Measurements from ENCODE around the gene DUSP7. TPM values are rescaled to one million over a fixed set of nuclear protein-coding genes. Genes with fewer than 3 reads are reported as not detected.

The DUSP7 gene
- total RNA-seq, 1 experiment from 2014 or later, result 40.9 TPM

DNA sequence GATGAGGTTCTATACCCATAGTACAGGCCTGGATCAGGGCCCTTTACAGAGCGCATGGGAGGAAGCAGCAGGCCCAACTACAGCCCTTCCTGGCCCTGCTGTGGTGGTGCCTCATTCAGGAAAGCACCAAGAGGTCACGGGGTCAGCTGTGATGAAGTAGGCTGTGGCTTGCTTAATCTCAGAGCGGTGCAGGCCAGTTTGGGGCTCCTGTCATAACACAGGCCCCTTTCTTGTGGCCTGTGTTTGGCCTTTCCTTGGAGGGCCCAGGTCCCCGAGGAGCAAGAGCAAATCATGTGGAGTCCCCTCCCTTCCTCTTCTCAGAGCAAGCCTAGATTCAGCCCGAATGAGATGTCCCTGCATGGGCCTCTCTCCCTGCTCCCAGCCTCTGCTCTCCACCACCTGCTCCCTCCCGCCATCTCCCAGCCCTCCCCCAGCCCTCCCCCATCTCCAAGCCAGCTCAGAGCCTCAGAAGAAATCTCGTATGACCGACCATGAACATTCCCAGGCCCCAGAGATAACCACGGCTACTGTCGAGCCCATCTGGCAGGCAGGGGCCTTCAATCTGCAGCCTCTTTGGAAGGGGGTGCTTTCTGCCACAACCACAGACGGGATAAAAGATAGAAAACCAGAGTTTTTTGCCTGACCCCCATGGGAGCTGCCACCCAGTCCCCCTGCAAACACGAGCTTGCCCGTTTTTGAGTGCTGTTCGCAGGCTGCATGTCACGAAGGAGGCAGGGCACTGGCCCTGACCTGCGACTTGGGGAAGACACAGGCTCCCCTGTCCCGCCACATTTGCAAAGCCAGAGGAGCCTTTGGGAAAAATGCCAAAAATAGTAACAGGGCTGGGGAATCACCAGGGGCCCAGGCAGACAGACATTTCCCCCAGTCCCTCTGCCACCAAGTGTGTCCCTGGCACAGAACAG, 32.3 kb upstream of the DUSP7 start:
- DNase-seq, result no peak
- intact Hi-C loops (cut with micrococcal nuclease), result no loop called here
- Histone ChIP-seq H4K20me1 (ENCODE audit: low read length) (no peaks in the 10 kb centered on the region), H3K4me1 (ENCODE audit: insufficient read depth, low read length) (peaks cover 16% of the 10 kb centered on the region), H3F3A (ENCODE audit: low read length, unreplicated experiment) (no peaks in the 10 kb centered on the region), H2AFZ (ENCODE audit: low read length) (no peak overlapping the region), H3K9ac (ENCODE audit: low read length) (no peak overlapping the region), H3K36me3 (ENCODE audit: low read depth, low read length) (peaks cover under 1% of the 10 kb centered on the region; the same call in 1 of the 2 replicates), H3K79me2 (ENCODE audit: low read length) (no peaks in the 10 kb centered on the region), H3K4me2 (ENCODE audit: low read length) (no peak overlapping the region), H3K27me3 (ENCODE audit: low read length) (no peaks in the 10 kb centered on the region), H3K4me3 (ENCODE audit: low read length) (no peak overlapping the region), H3K27ac (ENCODE audit: low read length) (no peak overlapping the region), H3K9me3 (ENCODE audit: low read length) (no peaks in the 10 kb centered on the region), H3K9me2 (replicated peaks; ENCODE audit: low read length) (no peaks in the 10 kb centered on the region)
- ChIA-PET CTCF (no interaction called here), POLR2A (ENCODE audit: unreplicated experiment) (no interaction called here)
- no peak for ATAC-seq
- TF ChIP-seq EZH2phosphoT487 (IDR thresholded peaks at IDR 0.05; ENCODE audit: borderline replicate concordance, low read length) (no peak), EZH2 (IDR thresholded peaks at IDR 0.05; ENCODE audit: low read length, unreplicated experiment) (no peak)
- TF ChIP-seq, protein P1, sequence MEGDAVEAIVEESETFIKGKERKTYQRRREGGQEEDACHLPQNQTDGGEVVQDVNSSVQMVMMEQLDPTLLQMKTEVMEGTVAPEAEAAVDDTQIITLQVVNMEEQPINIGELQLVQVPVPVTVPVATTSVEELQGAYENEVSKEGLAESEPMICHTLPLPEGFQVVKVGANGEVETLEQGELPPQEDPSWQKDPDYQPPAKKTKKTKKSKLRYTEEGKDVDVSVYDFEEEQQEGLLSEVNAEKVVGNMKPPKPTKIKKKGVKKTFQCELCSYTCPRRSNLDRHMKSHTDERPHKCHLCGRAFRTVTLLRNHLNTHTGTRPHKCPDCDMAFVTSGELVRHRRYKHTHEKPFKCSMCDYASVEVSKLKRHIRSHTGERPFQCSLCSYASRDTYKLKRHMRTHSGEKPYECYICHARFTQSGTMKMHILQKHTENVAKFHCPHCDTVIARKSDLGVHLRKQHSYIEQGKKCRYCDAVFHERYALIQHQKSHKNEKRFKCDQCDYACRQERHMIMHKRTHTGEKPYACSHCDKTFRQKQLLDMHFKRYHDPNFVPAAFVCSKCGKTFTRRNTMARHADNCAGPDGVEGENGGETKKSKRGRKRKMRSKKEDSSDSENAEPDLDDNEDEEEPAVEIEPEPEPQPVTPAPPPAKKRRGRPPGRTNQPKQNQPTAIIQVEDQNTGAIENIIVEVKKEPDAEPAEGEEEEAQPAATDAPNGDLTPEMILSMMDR (conservative IDR thresholded peaks at IDR 0.05; ENCODE audit: low read depth, low read length), result no peak
- no TSS peak for BruUV-seq (replicated peaks)

- DNase-seq (no peak), ATAC-seq (no peak)
- intact Hi-C loops (cut with micrococcal nuclease), result no loop called here
- Histone ChIP-seq H3K27ac (ENCODE audit: low read length) (no peak overlapping the region), H4K20me1 (ENCODE audit: low read length) (no peaks in the 10 kb centered on the region), H3K4me1 (ENCODE audit: insufficient read depth, low read length) (peaks cover 16% of the 10 kb centered on the region), H3K27me3 (ENCODE audit: low read length) (no peaks in the 10 kb centered on the region), H3F3A (ENCODE audit: low read length, unreplicated experiment) (no peaks in the 10 kb centered on the region), H3K9me2 (replicated peaks; ENCODE audit: low read length) (no peaks in the 10 kb centered on the region), H3K36me3 (ENCODE audit: low read depth, low read length) (no peaks in the 10 kb centered on the region; the same call in 1 of the 2 replicates), H3K4me2 (ENCODE audit: low read length) (no peak overlapping the region), H2AFZ (ENCODE audit: low read length) (no peak overlapping the region), H3K9me3 (ENCODE audit: low read length) (no peaks in the 10 kb centered on the region), H3K4me3 (ENCODE audit: low read length) (no peak overlapping the region), H3K79me2 (ENCODE audit: low read length) (no peaks in the 10 kb centered on the region), H3K9ac (ENCODE audit: low read length) (no peak overlapping the region)
- POLR2A ChIA-PET (ENCODE audit: unreplicated experiment), result interaction anchor here (0.7 kb wide), 1 partner anchor 14 kb away, joined by 5 read pairs; no protein-coding TSS in a partner anchor
- TF ChIP-seq, protein P1 (conservative IDR thresholded peaks at IDR 0.05; ENCODE audit: low read depth, low read length), result no peak
- TF ChIP-seq EZH2 (IDR thresholded peaks at IDR 0.05; ENCODE audit: low read length, unreplicated experiment) (no peak), EZH2phosphoT487 (IDR thresholded peaks at IDR 0.05; ENCODE audit: borderline replicate concordance, low read length) (no peak)
- no TSS peak for BruUV-seq (replicated peaks)
- CTCF ChIA-PET, result no interaction called here
These were observed 31.4 kb upstream of the DUSP7 start for GRCh38 chr3:52087731-52088130.
